Adrenal gland (tissue), 5 donors: ENCODE data around the gene SDCCAG8.

Source experiments
- CTCF ChIP-seq, 6 experiments: fragments of 450-650 bp in 4 of 6; fragments of 200-600 bp in 2 of 6; sonication (generic) in 1 of 6; IDR thresholded peaks; 1 replicate in 5 of 6; 2 replicates in 1 of 6; pipeline versions ENCODE4 v1.5.1 to v1.8.0; 2016 to 2021; ENCODE audit warnings: antibody characterized with exemption in 6 of 6, mild to moderate bottlenecking in 2 of 6, moderate library complexity in 1 of 6
- POLR2A ChIP-seq, 2 donors: fragments of 450-650 bp; IDR thresholded peaks; one replicate each; pipeline ENCODE4 v1.6.1; 2017; ENCODE audit warnings: antibody characterized with exemption in 2 of 2, mild to moderate bottlenecking in 2 of 2, moderate library complexity in 1 of 2
- donor health status: DM: no; HTN: no; CAD: no.

- TF ChIP-seq CTCF (IDR thresholded peaks at IDR 0.05) = no peak
- TF ChIP-seq POLR2A (IDR thresholded peaks at IDR 0.05) = no peak
Measured at GRCh38 chr1:243336163-243336562, 80.3 kb downstream of the SDCCAG8 start.
